ENCODE measurements around the gene ZNF567. TPM values are rescaled to one million over a fixed set of nuclear protein-coding genes. Genes with fewer than 3 reads are reported as not detected.

Gene ZNF567
- total and polyA plus RNA-seq, 12 donors: 3.4 to 8.2 (median 5.6) TPM

- DNase-seq: no peak
- no peak overlapping the region for H3K4me3 ChIP-seq
- peaks cover 8 to 49% (median 14%) of the 10 kb centered on the region in 3 donors for H3K9me3 ChIP-seq (replicated peaks in 1 of 3)
- H3K36me3 ChIP-seq (replicated peaks in 1 of 2): peaks cover 0 to 42% of the 10 kb centered on the region in 2 donors
- TF ChIP-seq CTCF (IDR thresholded peaks at IDR 0.05) (no peak), POLR2A (IDR thresholded peaks at IDR 0.05) (no peak)
- intact Hi-C loops (cut with DNase I): no loop called here
- H3K4me1 ChIP-seq (replicated peaks in 1 of 2): no peaks in the 10 kb centered on the region
- H3K27me3 ChIP-seq: no peaks in the 10 kb centered on the region
- no peak overlapping the region for H3K27ac ChIP-seq
- WGBS, 4 donors: 97 to 100% (median 98%) methylated on average over 1 of the region's 1 CpG
Observed at GRCh38 chr19:36652958-36653357, 34.5 kb upstream of the ZNF567 start.

- peak overlapping the region in 2 of 4 donors; percentile 73 to 83 for H3K4me3 ChIP-seq
Observed at GRCh38 chr19:36665832-36666231, 21.6 kb upstream of the ZNF567 start.

DNA sequence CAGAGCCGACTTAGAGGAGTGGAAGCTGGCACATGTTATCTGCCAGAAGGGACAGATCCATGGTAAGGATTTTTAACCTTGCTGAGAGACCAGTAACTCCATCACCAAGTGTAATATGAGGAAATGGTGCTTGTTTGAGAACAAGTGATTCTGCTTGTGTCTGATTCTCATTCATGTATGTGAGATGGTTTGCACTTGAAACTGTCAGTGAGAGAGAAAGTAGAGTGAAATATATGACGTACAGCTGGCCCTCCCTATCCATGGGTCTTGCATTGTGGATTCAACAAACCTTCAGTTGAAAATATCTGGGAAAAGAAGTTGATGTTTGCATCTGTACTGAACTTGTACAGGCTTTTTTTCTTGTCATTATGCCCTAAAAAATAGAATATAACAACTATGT is 18.8 kb upstream of the ZNF567 start:
- H3K27me3 ChIP-seq: no peaks in the 10 kb centered on the region
- TF ChIP-seq CTCF (IDR thresholded peaks at IDR 0.05) (no peak), POLR2A (IDR thresholded peaks at IDR 0.05) (no peak)
- intact Hi-C loops (cut with DNase I): no loop called here
- H3K9me3 ChIP-seq (replicated peaks in 1 of 3): peaks cover 0 to 3% (median 0%) of the 10 kb centered on the region in 3 donors
- no peak overlapping the region for H3K4me3 ChIP-seq
- H3K36me3 ChIP-seq (replicated peaks in 1 of 2): peaks cover 0 to 12% of the 10 kb centered on the region in 2 donors
- WGBS, 4 donors: 86 to 93% (median 90%) methylated on average over 2 of the region's 2 CpGs
- no peak overlapping the region for H3K27ac ChIP-seq
- DNase-seq: no peak
- H3K4me1 ChIP-seq (replicated peaks in 1 of 2): peaks cover 5 to 15% of the 10 kb centered on the region in 2 donors

More at GRCh38 chr19:36665832-36666231, 21.6 kb upstream of the ZNF567 start:
- 47 to 68% (median 55%) methylated on average over 14 of the region's 14 CpGs for WGBS, 4 donors
- Histone ChIP-seq H3K27me3 (no peaks in the 10 kb centered on the region), H3K27ac (no peak overlapping the region), H3K36me3 (replicated peaks in 1 of 2) (peaks cover 0 to 15% of the 10 kb centered on the region in 2 donors), H3K9me3 (replicated peaks in 1 of 3) (peaks cover 0 to 4% (median 3%) of the 10 kb centered on the region in 3 donors), H3K4me1 (replicated peaks in 1 of 2) (peaks cover 5 to 15% of the 10 kb centered on the region in 2 donors)
- TF ChIP-seq CTCF (IDR thresholded peaks at IDR 0.05): no peak
- no peak for TF ChIP-seq POLR2A (IDR thresholded peaks at IDR 0.05)
- intact Hi-C loops (cut with DNase I): no loop called here
- no peak for DNase-seq

GRCh38 chr19:36672368-36672767 is 15.0 kb upstream of the ZNF567 start:
- DNase-seq: no peak
- H3K36me3 ChIP-seq (replicated peaks in 1 of 2): no peaks in the 10 kb centered on the region
- peaks cover 0 to 3% (median 0%) of the 10 kb centered on the region in 3 donors for H3K9me3 ChIP-seq (replicated peaks in 1 of 3)
- peaks cover 0 to 8% of the 10 kb centered on the region in 2 donors for H3K4me1 ChIP-seq (replicated peaks in 1 of 2)
- H3K27ac ChIP-seq: no peak overlapping the region
- intact Hi-C loops (cut with DNase I): no loop called here
- no peak overlapping the region for H3K4me3 ChIP-seq
- TF ChIP-seq POLR2A (IDR thresholded peaks at IDR 0.05): no peak
- no peak for TF ChIP-seq CTCF (IDR thresholded peaks at IDR 0.05)
- 83 to 97% (median 91%) methylated on average over 1 of the region's 1 CpG for WGBS, 4 donors
- no peaks in the 10 kb centered on the region for H3K27me3 ChIP-seq
